Measurements from ENCODE around the gene FAM174C.

- TF ChIP-seq, protein P1, sequence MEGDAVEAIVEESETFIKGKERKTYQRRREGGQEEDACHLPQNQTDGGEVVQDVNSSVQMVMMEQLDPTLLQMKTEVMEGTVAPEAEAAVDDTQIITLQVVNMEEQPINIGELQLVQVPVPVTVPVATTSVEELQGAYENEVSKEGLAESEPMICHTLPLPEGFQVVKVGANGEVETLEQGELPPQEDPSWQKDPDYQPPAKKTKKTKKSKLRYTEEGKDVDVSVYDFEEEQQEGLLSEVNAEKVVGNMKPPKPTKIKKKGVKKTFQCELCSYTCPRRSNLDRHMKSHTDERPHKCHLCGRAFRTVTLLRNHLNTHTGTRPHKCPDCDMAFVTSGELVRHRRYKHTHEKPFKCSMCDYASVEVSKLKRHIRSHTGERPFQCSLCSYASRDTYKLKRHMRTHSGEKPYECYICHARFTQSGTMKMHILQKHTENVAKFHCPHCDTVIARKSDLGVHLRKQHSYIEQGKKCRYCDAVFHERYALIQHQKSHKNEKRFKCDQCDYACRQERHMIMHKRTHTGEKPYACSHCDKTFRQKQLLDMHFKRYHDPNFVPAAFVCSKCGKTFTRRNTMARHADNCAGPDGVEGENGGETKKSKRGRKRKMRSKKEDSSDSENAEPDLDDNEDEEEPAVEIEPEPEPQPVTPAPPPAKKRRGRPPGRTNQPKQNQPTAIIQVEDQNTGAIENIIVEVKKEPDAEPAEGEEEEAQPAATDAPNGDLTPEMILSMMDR (conservative IDR thresholded peaks at IDR 0.05 in 1 of 2, IDR thresholded peaks at IDR 0.05 in 1 of 2; ENCODE audit: extremely low read depth in 1 of 2, insufficient read depth in 1 of 2, low read depth in 1 of 2, low read length in 2 of 2), result no peak
- TF ChIP-seq EZH2 (IDR thresholded peaks at IDR 0.05; ENCODE audit: borderline replicate concordance, low read length), result no peak
Observed at GRCh38 chr19:1234955-1235380, 40.4 kb upstream of the FAM174C start.
